Neuronal stem cell (in vitro differentiated cells): Measurements from ENCODE around the gene USP31.
A peak's percentile ranks its signal among the peaks of the same experiment; 100 is the strongest.

Experiments
- DNase-seq: peaks from one replicate; pipeline ENCODE4 v3.0.0-alpha.2; 2013; ENCODE audit warnings: low spot score
- H2AFZ ChIP-seq: one replicate; pipeline ENCODE4 v1.6.1; 2013; ENCODE audit warnings: mild to moderate bottlenecking, low read length, inconsistent platforms
- H2AK5ac ChIP-seq: 2 replicates; pipeline ENCODE4 v1.6.1; 2013; ENCODE audit warnings: low read depth, mild to moderate bottlenecking, inconsistent platforms, low read length, moderate library complexity, mixed read lengths
- H2BK120ac ChIP-seq: 2 replicates; pipeline ENCODE4 v1.6.1; 2013; ENCODE audit warnings: low read depth, mild to moderate bottlenecking, inconsistent platforms, low read length, moderate library complexity, mixed read lengths
- H2BK12ac ChIP-seq: one replicate; pipeline ENCODE4 v1.6.1; 2013; ENCODE audit warnings: low read length, inconsistent platforms
- H2BK15ac ChIP-seq: 2 replicates; pipeline ENCODE4 v1.6.1; 2013; ENCODE audit warnings: mild to moderate bottlenecking, low read length, inconsistent platforms, mixed read lengths
- H2BK5ac ChIP-seq: one replicate; pipeline ENCODE4 v1.6.1; 2013; ENCODE audit warnings: inconsistent platforms, mild to moderate bottlenecking, low read length, moderate library complexity
- H3K14ac ChIP-seq: one replicate; pipeline ENCODE4 v1.6.1; 2013; ENCODE audit warnings: low read length, inconsistent platforms
- H3K18ac ChIP-seq: 2 replicates; pipeline ENCODE4 v1.6.1; 2013; ENCODE audit warnings: low read length, inconsistent platforms
- H3K23ac ChIP-seq: 2 replicates; pipeline ENCODE4 v1.6.1; 2013; ENCODE audit warnings: low read depth, mild to moderate bottlenecking, mixed read lengths, low read length, inconsistent platforms; ENCODE audit not compliant: poor library complexity
- H3K27ac ChIP-seq: replicated peaks from 3 replicates; pipeline ENCODE4 v1.5.1; 2013; ENCODE audit warnings: low read length, inconsistent platforms
- H3K27me3 ChIP-seq, 3 experiments: 2 replicates each; pipeline ENCODE4 v1.6.1; 2013; ENCODE audit warnings: low read length in 3 of 3, mild to moderate bottlenecking in 2 of 3, inconsistent platforms in 1 of 3, low read depth in 1 of 3, mixed read lengths in 1 of 3, moderate library complexity in 1 of 3; ENCODE audit not compliant: control insufficient read depth in 3 of 3, insufficient read depth in 3 of 3
- H3K36me3 ChIP-seq, 2 donors: replicated peaks in 1 of 2; 2 replicates each; pipeline ENCODE4 v1.6.1; 2013; ENCODE audit warnings: low read length in 2 of 2; ENCODE audit not compliant: control insufficient read depth in 2 of 2, insufficient read depth in 2 of 2
- H3K4ac ChIP-seq: 2 replicates; pipeline ENCODE4 v1.6.1; 2013; ENCODE audit warnings: inconsistent platforms, mild to moderate bottlenecking, low read length, moderate library complexity
- H3K4me1 ChIP-seq, 2 donors: 1 replicate in 1 of 2; 2 replicates in 1 of 2; pipeline ENCODE4 v1.6.1; 2013; ENCODE audit warnings: low read length in 2 of 2, low read depth in 1 of 2; ENCODE audit not compliant: control insufficient read depth in 2 of 2, insufficient read depth in 1 of 2
- H3K4me2 ChIP-seq: one replicate; pipeline ENCODE4 v1.6.1; 2013; ENCODE audit warnings: mild to moderate bottlenecking, low read length, inconsistent platforms; ENCODE audit not compliant: insufficient read depth, poor library complexity, severe bottlenecking
- H3K4me3 ChIP-seq, 2 donors: 2 replicates each; pipeline ENCODE4 v1.5.1; 2013; ENCODE audit warnings: low read length in 2 of 2, mild to moderate bottlenecking in 2 of 2, inconsistent platforms in 1 of 2, moderate library complexity in 1 of 2
- H3K79me1 ChIP-seq: one replicate; pipeline ENCODE4 v1.6.1; 2013; ENCODE audit warnings: low read depth, mild to moderate bottlenecking, inconsistent platforms, low read length, moderate library complexity
- H3K9ac ChIP-seq: one replicate; pipeline ENCODE4 v1.6.1; 2013; ENCODE audit warnings: mild to moderate bottlenecking, low read depth, low read length, inconsistent platforms; ENCODE audit not compliant: poor library complexity
- H3K9me3 ChIP-seq, 2 donors: replicated peaks in 1 of 2; 2 replicates each; pipeline versions ENCODE3 to v1.6.1; 2013; ENCODE audit warnings: low read length in 2 of 2, mild to moderate bottlenecking in 2 of 2, inconsistent platforms in 1 of 2, low read depth in 1 of 2, mixed read lengths in 1 of 2, moderate library complexity in 1 of 2; ENCODE audit not compliant: control insufficient read depth in 2 of 2, insufficient read depth in 1 of 2
- H4K8ac ChIP-seq: one replicate; pipeline ENCODE4 v1.6.1; 2013; ENCODE audit warnings: low read depth, mild to moderate bottlenecking, inconsistent platforms, low read length, moderate library complexity
- H4K91ac ChIP-seq: one replicate; pipeline ENCODE4 v1.6.1; 2013; ENCODE audit warnings: low read length, low read depth, mild to moderate bottlenecking, inconsistent platforms; ENCODE audit not compliant: poor library complexity
- WGBS, 2 donors: extraction: QIAGEN DNeasy Blood & Tissue Kit; methylation state at CpG; one replicate each; pipeline ENCODE4 v1.1.7; 2013; ENCODE audit warnings: missing lambda C conversion rate in 2 of 2, mixed read lengths in 1 of 2; ENCODE audit not compliant: insufficient read length in 2 of 2, insufficient replicate concordance in 1 of 2; ENCODE audit errors: extremely low coverage in 2 of 2; 5-methylcytosine and 5-hydroxymethylcytosine counted together

Gene USP31

DNA sequence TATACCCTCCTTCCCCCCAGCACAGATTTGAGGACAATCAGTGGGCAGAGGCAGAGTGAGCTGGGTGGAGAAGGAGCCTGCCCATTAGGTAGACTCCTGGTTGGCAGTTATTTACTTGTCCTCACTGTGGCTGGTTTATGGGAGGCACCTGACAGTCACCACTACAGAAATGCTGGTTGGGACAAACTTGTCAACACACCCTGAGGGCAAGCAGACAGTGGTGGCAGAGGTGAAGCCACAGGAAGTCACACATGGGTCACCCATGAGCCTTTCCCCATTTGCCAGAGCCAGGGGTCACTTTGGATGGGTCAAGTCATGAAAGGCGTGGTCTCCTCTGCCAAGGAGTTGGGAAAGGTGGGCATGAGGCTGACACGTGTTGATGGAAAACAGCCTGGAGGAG lies 39.7 kb upstream of the USP31 start:
- Histone ChIP-seq H3K79me1 (no peaks in the 10 kb centered on the region), H3K4me1 (no peaks in the 10 kb centered on the region), H3K4me2 (no peak overlapping the region), H3K36me3 (no peaks in the 10 kb centered on the region), H3K9ac (no peak overlapping the region), H2AK5ac (no peak overlapping the region), H3K27me3 (peaks cover 0 to 51% (median 9%) of the 10 kb centered on the region in 3 experiments), H2BK15ac (no peak overlapping the region), H2AFZ (no peak overlapping the region), H3K18ac (no peak overlapping the region), H4K91ac (peak overlapping the region; percentile 59), H3K27ac (no peak overlapping the region), H4K8ac (no peak overlapping the region), H3K4ac (no peak overlapping the region), H3K9me3 (no peaks in the 10 kb centered on the region), H2BK5ac (no peak overlapping the region), H3K4me3 (no peak overlapping the region), H2BK12ac (no peak overlapping the region), H3K14ac (no peak overlapping the region), H3K23ac (no peak overlapping the region), H2BK120ac (no peak overlapping the region)
- DNase-seq = no peak
- WGBS, 2 donors = no CpG with 5 or more reads among the region's 2 CpGs

DNA sequence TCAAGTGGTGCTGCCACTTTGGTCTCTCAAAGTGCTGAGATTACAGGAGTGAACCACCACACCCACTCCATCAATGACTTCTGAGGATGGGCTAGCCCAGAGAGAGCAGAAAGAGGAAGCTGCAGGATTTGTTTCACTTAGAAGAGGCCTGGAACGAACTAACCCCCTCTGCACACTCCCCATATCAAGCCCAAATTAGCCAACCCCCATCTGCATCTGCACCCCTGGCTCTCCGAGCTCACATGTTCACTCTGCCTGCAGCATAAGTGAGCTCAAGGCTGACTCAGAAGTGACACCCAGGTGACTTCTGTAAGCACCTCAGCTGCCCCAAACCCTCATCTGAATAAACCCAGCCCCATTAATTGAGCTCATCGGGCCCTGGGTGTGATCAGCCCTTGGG lies 38.1 kb upstream of the USP31 start:
- Histone ChIP-seq H3K4me1 (peaks cover 3 to 4% of the 10 kb centered on the region in 2 donors), H3K18ac (no peak overlapping the region), H2AK5ac (no peak overlapping the region), H3K27ac (no peak overlapping the region), H2BK12ac (no peak overlapping the region), H3K27me3 (peaks cover 5 to 62% (median 23%) of the 10 kb centered on the region in 3 experiments), H3K4me3 (no peak overlapping the region), H3K14ac (no peak overlapping the region), H2AFZ (no peak overlapping the region), H3K36me3 (no peaks in the 10 kb centered on the region), H2BK120ac (no peak overlapping the region), H4K8ac (no peak overlapping the region), H2BK15ac (no peak overlapping the region), H3K23ac (no peak overlapping the region), H3K4me2 (no peak overlapping the region), H3K79me1 (no peaks in the 10 kb centered on the region), H4K91ac (no peak overlapping the region), H2BK5ac (no peak overlapping the region), H3K9ac (no peak overlapping the region), H3K9me3 (no peaks in the 10 kb centered on the region), H3K4ac (no peak overlapping the region)
- no peak for DNase-seq
- no CpG with 5 or more reads among the region's 3 CpGs for WGBS, 2 donors

DNA sequence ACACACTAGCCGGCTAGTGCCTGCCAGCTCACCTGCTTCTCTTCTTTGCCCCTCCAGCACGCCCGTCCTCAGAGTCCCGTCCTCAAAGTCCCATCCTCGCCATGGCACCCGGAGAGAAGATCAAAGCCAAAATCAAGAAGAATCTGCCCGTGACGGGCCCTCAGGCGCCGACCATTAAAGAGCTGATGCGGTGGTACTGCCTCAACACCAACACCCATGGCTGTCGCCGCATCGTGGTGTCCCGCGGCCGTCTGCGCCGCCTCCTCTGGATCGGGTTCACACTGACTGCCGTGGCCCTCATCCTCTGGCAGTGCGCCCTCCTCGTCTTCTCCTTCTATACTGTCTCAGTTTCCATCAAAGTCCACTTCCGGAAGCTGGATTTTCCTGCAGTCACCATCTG lies 36.9 kb upstream of the USP31 start:
- WGBS, 2 donors = no CpG with 5 or more reads among the region's 24 CpGs
- H3K4ac ChIP-seq = peak overlapping the region; percentile 53
- no peak overlapping the region for H3K9ac ChIP-seq
- H3K79me1 ChIP-seq = no peaks in the 10 kb centered on the region
- H2AK5ac ChIP-seq = no peak overlapping the region
- H3K23ac ChIP-seq = no peak overlapping the region
- H2BK5ac ChIP-seq = no peak overlapping the region
- no peak overlapping the region for H3K27ac ChIP-seq
- peak overlapping the region; percentile 38 for H3K14ac ChIP-seq
- peaks cover 3 to 6% of the 10 kb centered on the region in 2 donors for H3K4me1 ChIP-seq
- peaks cover 5 to 68% (median 25%) of the 10 kb centered on the region in 3 experiments for H3K27me3 ChIP-seq
- no peak overlapping the region for H3K4me3 ChIP-seq
- no peak overlapping the region for H4K91ac ChIP-seq
- H3K18ac ChIP-seq = no peak overlapping the region
- no peak overlapping the region for H2BK15ac ChIP-seq
- no peak overlapping the region for H4K8ac ChIP-seq
- H2AFZ ChIP-seq = no peak overlapping the region
- H2BK120ac ChIP-seq = no peak overlapping the region
- no peak for DNase-seq
- H3K4me2 ChIP-seq = no peak overlapping the region
- no peaks in the 10 kb centered on the region for H3K36me3 ChIP-seq
- no peaks in the 10 kb centered on the region for H3K9me3 ChIP-seq
- H2BK12ac ChIP-seq = peak overlapping the region; percentile 10

DNA sequence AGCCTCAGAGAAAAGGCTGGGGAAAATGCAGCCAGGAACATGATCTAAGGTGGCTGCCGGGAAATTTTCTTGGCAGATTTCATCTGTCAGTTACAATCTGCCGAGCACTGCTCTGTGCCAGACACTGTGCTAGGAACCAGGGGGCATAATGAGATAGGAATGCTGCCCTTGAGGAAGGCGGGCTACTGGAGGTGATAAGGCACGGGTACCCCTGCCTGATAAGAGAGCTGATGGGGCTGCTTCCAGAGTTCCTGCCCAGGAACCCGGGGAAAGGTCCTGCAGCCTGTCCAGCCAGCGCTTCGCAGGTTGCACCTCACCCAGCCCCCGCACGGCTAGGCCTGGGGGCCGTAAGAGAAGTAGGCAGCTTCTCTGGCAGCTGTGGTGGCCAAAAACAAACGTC lies 36.4 kb upstream of the USP31 start:
- Histone ChIP-seq H3K4me2 (no peak overlapping the region), H3K4me3 (no peak overlapping the region), H3K4ac (no peak overlapping the region), H2AFZ (no peak overlapping the region), H3K36me3 (no peaks in the 10 kb centered on the region), H2BK120ac (no peak overlapping the region), H3K9me3 (no peaks in the 10 kb centered on the region), H2BK5ac (no peak overlapping the region), H2BK15ac (no peak overlapping the region), H2AK5ac (no peak overlapping the region), H3K4me1 (peaks cover 3 to 6% of the 10 kb centered on the region in 2 donors), H3K79me1 (no peaks in the 10 kb centered on the region), H3K27ac (no peak overlapping the region), H3K23ac (no peak overlapping the region), H2BK12ac (no peak overlapping the region), H4K8ac (no peak overlapping the region), H3K9ac (no peak overlapping the region), H3K27me3 (peaks cover 5 to 70% (median 25%) of the 10 kb centered on the region in 3 experiments), H3K18ac (no peak overlapping the region), H3K14ac (peak overlapping the region; percentile 38), H4K91ac (no peak overlapping the region)
- no peak for DNase-seq
- no CpG with 5 or more reads among the region's 11 CpGs for WGBS, 2 donors
